Osteoblast (primary cell): Measurements from ENCODE around the gene OBSCN. TPM values are rescaled to one million over a fixed set of nuclear protein-coding genes. Genes with fewer than 3 reads are reported as not detected.

Experiments used
- DNase-seq: peaks from one replicate; pipeline ENCODE4 v3.0.0; 2011; ENCODE audit warnings: low spot score, mixed read lengths; ENCODE audit not compliant: insufficient read length; ENCODE audit errors: missing footprints
- H2AFZ ChIP-seq: 2 replicates; pipeline ENCODE4 v1.6.0; 2011; ENCODE audit warnings: mild to moderate bottlenecking, low read length
- H3K27ac ChIP-seq: 2 replicates; pipeline ENCODE4 v1.5.1; 2011; ENCODE audit warnings: mild to moderate bottlenecking, low read depth, low read length, moderate library complexity
- H3K27me3 ChIP-seq: 2 replicates; pipeline ENCODE4 v1.6.0; 2012; ENCODE audit warnings: mild to moderate bottlenecking, control low read depth, inconsistent platforms, low read length, moderate library complexity; ENCODE audit not compliant: insufficient read depth
- H3K36me3 ChIP-seq: 2 replicates; pipeline ENCODE4 v1.5.1; 2011; ENCODE audit warnings: mild to moderate bottlenecking, low read length, control low read depth, moderate library complexity; ENCODE audit not compliant: insufficient read depth
- H3K4me1 ChIP-seq: 2 replicates; pipeline ENCODE4 v1.5.1; 2011; ENCODE audit warnings: mild to moderate bottlenecking, low read length, control low read depth, moderate library complexity; ENCODE audit not compliant: insufficient read depth
- H3K4me2 ChIP-seq: 2 replicates; pipeline ENCODE4 v1.6.0; 2011; ENCODE audit warnings: mild to moderate bottlenecking, low read length; ENCODE audit not compliant: insufficient read depth
- H3K4me3 ChIP-seq: fragments of 200-600 bp; sonication (generic); 3 replicates; pipeline ENCODE4 v1.5.1; 2012; ENCODE audit warnings: mild to moderate bottlenecking, low read length, inconsistent platforms; ENCODE audit not compliant: insufficient read depth
- H3K79me2 ChIP-seq: 2 replicates; pipeline ENCODE4 v1.6.0; 2012; ENCODE audit warnings: mild to moderate bottlenecking, low read length, control low read depth, inconsistent platforms; ENCODE audit not compliant: insufficient read depth
- H3K9me3 ChIP-seq: 2 replicates; pipeline ENCODE4 v1.5.1; 2011; ENCODE audit warnings: low read depth, low read length, control low read depth
- H4K20me1 ChIP-seq: 2 replicates; pipeline ENCODE4 v1.6.0; 2012; ENCODE audit warnings: mild to moderate bottlenecking, low read length, control low read depth; ENCODE audit not compliant: insufficient read depth
- CTCF ChIP-seq: IDR thresholded peaks from 2 replicates; pipeline ENCODE4 v1.5.1; 2011; ENCODE audit warnings: mild to moderate bottlenecking, low read depth, low read length, moderate library complexity; ENCODE audit errors: extremely low read depth
- total RNA-seq: library from RNA; depleted of rRNA; stranded (reverse); fragments of >200 nt; gene quantifications from 2 replicates; pipeline ENCODE4 v1.2.3, GENCODE V29; 2012

OBSCN gene
- total RNA-seq, 1 donor: 2.9 TPM

- no peak for TF ChIP-seq CTCF
- H3K4me2 ChIP-seq: no peak overlapping the region
- no peaks in the 10 kb centered on the region for H3K4me1 ChIP-seq
- peak; percentile 65 for DNase-seq
- H3K27me3 ChIP-seq: peaks cover 3% of the 10 kb centered on the region
- no peaks in the 10 kb centered on the region for H4K20me1 ChIP-seq
- no peak overlapping the region for H3K4me3 ChIP-seq
- H3K79me2 ChIP-seq: no peaks in the 10 kb centered on the region
- H3K9me3 ChIP-seq: no peaks in the 10 kb centered on the region
- no peak overlapping the region for H2AFZ ChIP-seq
- no peak overlapping the region for H3K27ac ChIP-seq
- no peaks in the 10 kb centered on the region for H3K36me3 ChIP-seq
Measured at GRCh38 chr1:228212415-228212965, 4.6 kb downstream of the OBSCN start.

DNA sequence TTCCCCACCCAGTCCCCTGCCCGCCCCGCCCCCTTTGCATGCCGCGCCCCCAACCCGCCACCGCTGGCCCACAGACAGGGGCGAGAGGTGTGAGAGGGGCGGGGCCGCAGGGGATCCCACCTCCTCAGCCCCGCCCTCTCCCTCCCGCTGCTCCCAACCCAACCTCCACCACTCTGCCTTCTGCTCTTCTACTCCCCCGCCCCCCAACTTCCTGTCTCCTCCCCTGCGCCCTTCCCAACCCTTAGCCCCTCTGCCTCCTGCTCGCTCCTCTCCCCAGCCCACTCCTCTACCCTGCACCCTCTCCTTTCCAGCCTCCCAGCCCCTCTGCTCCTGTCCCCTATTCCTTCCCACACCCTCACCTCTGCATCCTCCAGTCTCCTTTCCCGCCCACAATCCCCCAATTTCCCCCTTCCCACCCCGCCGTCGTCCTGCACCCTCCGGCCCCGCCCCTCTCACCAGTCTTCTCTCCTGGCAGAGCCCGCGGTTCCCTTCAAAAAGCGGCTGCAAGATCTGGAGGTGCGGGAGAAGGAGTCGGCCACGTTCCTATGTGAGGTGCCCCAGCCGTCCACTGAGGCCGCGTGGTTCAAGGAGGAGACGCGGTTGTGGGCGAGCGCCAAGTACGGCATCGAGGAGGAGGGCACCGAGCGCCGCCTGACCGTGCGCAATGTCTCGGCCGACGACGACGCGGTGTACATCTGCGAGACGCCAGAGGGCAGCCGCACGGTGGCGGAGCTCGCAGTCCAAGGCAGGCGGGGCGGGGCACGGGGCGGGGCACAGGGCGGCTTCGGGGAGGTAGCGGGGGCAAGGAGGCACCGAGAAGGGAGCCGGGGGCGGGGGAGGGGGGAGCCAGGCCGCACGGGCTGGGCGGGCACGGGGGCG, 5.4 kb downstream of the OBSCN start:
- H3K27ac ChIP-seq: no peak overlapping the region

GRCh38 chr1:228213917-228214808, 6.3 kb downstream of the OBSCN start:
- Histone ChIP-seq H2AFZ (no peak overlapping the region), H3K4me2 (peak overlapping the region; percentile 13), H4K20me1 (no peaks in the 10 kb centered on the region), H3K4me3 (no peak overlapping the region), H3K27me3 (peaks cover 3% of the 10 kb centered on the region), H3K27ac (no peak overlapping the region), H3K36me3 (no peaks in the 10 kb centered on the region), H3K9me3 (no peaks in the 10 kb centered on the region), H3K4me1 (no peaks in the 10 kb centered on the region), H3K79me2 (no peaks in the 10 kb centered on the region)
- TF ChIP-seq CTCF: no peak
- DNase-seq: peak; percentile 81

More for the DNA sequence above, 5.4 kb downstream of the OBSCN start:
- H3K4me2 ChIP-seq: peak overlapping the region; percentile 76
- peak overlapping the region; percentile 59 for H3K4me3 ChIP-seq
- no peaks in the 10 kb centered on the region for H4K20me1 ChIP-seq
- H2AFZ ChIP-seq: peak overlapping the region; percentile 74
- TF ChIP-seq CTCF: peak; percentile 28
- peak; percentile 100 for DNase-seq
- H3K27me3 ChIP-seq: peaks cover 3% of the 10 kb centered on the region
- H3K9me3 ChIP-seq: no peaks in the 10 kb centered on the region
- H3K36me3 ChIP-seq: no peaks in the 10 kb centered on the region
- H3K4me1 ChIP-seq: no peaks in the 10 kb centered on the region
- no peaks in the 10 kb centered on the region for H3K79me2 ChIP-seq
